Left cardiac atrium (tissue), 4 donors: ENCODE results near the gene TMEM179. TPM values are rescaled to one million over a fixed set of nuclear protein-coding genes. Genes with fewer than 3 reads are reported as not detected.

Experiments
- ATAC-seq, 2 donors: fragments of 200-7000 bp; cut with Tn5 transposase; one replicate each; pipeline ENCODE4 v1.9.1; 2020; ENCODE audit warnings: mild to moderate bottlenecking in 2 of 2, moderate library complexity in 2 of 2
- DNase-seq: peaks from one replicate; pipeline ENCODE4 v3.0.0-alpha.2; 2020
- intact Hi-C, 2 donors: fragments of 100-400 bp; cut with DNase I; formaldehyde crosslinking; loops; one replicate each; pipeline versions ENCODE4 v1.14.1 to v1.15.1; 2022 to 2023
- total RNA-seq, 2 donors: library from RNA; stranded (reverse); fragmentation: NEBNext Ultra II Directional; extraction: Animal tissue kit (Norgen Biotek cat#: 25700); gene quantifications; one replicate each; pipeline ENCODE4 v1.2.1, GENCODE V29; 2021
- donor health status: DM: no; HTN: yes; CAD: no.
- donor health status: DM: no; HTN: yes; CAD: no; lungs with severe emphysema.
- donor health status: DM: yes; HTN: yes; CAD: no.
- donor health status: Dilated cardiomyopathy.

TMEM179 gene
- total RNA-seq, 2 donors from 2014 or later, result 0.24 to 1.0 TPM

GRCh38 chr14:104603711-104604401 is 716 bp downstream of the TMEM179 start:
- DNase-seq (peak; percentile 13), ATAC-seq (peak in 1 of 2 donors; percentile 9)
- intact Hi-C loops, result no loop called here

DNA sequence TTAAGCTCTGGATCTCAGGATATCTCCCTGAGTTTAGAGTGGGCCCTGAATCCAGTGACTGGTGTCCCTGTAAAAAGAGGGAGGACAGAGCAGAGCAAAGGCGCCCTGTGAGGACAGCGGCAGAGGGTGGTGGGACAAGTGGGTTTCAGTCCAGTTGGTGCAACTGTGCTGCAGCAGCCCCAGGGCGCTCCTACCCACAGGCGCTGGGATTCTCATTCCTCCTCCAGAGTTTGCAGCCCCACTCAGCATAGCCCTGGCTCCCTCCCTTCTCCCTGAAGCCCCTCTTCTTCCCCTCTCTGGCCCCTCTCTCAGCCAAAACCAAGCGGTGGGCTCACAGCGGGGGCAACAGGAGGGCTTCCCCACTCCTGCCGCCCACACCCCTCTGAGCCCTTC is 1.6 kb downstream of the TMEM179 start:
- intact Hi-C loops, result no loop called here
- ATAC-seq, result no peak
- DNase-seq, result no peak

DNA sequence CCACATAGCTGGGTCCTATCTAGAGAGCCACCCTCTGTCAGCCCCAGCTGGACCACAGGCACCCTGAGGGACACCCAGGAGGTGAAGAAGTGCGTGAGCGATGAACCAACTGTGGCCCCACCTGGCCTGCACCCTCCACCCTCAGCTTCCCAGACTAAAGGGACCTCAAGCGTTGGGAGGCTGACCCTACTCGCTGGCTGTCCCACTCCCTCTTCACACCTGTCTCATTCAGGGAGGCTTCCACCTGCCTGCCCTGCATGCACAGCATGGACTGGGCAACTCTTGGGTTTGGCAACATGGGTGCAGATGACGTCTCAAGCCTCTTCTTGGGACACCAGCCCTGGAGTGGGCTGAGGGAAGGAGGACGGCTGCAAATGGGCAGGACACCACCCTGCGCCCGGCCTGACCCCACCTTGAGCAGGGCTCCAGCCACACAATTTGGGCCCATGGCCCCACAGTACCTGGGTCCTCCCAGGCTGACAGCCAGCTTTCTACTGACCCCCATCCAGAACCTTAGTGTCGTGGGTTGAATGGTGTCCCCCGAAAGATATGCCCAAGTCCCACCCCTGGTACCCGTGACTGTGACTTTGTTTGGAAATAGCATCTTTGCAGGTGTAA is 2.1 kb downstream of the TMEM179 start:
- DNase-seq, result no peak
- ATAC-seq, result no peak
- intact Hi-C loops, result no loop called here

DNA sequence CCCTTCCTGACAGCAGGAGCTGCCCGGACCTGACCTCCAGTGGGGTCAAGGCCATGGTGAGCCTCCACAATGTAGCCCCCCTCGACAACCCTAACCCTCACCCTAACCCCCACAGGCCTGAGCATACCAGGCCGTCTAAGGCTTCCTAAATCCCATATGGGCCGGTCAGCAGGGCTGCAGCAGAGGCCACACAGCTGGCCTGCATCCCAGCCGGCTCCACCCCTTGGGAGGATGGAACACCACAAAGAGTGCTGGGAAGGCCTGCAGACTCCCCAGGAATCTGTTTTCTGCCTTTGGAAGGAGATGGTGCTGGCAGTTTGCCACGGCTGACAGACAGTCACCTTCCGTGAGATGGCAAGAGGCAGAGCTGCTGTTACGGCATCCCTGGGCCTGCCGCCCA is 2.8 kb downstream of the TMEM179 start:
- intact Hi-C loops, result no loop called here
- DNase-seq (peak; percentile 17), ATAC-seq (no peak)

DNA sequence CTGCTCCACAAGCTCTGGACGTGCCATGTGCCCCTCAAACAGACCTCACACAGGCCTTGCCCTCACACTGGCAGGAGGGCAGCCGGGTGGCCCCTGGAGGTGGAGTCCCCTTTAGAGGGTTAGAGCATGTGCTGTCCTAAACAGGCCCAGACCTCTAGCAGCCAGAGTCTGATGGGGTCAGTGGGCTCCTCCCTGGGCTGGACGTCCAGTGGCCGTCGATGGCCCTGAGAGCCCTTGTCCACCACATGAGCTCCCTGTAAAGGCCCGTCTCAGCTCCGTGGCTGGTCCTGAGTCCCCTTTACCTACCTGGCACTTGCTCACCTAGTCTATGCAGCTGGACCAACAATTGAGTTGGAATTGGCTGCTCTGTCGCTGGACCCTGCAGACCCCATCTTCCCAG is 3.8 kb downstream of the TMEM179 start:
- intact Hi-C loops, result no loop called here
- ATAC-seq (no peak), DNase-seq (no peak)

DNA sequence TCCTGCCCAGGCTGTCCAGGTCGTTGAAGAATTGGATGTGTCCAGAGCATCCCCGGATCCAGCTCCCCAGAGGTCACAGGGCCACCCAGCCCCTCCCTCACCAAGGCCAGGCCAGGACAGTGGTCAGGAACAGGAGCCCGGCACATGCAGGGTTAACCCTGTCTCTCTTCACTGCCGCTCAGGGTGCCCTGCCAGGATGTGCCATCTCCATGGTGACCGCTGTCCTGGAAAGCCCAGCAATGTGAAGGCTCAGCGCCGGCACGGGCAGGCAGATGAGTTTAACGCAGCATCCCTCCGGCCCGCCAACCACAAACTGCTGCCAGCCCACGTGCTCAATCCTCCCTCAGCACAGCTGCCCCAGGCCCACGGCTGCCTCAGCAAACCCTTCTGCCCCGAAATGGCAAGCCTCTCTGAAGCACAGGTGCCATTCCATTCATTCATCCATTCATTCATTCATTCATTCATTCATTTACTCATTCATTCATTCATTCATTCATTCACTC is 4.4 kb downstream of the TMEM179 start:
- peak; percentile 25 for DNase-seq
- intact Hi-C loops, result no loop called here

DNA sequence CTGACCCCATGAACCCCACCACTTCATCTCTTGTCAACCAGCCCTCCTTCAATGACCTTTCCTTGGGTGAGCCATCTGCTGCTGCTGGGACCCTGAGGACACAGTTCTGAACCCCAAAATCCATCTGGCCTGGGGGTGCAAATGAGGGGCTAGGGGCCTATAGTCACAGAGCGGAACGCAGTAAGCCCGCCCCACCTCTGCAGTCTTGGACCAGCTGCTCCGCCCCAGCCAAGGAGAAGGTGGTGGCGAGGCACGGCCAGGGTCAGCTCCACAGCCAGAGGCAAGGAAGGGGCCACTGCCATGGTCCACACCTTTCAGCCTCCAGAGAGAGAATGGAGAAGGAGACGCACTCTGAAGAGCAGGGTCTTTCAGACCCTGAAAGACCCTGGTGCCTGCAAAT is 5.1 kb downstream of the TMEM179 start:
- DNase-seq (no peak), ATAC-seq (no peak)
- intact Hi-C loops, result no loop called here

More for the DNA sequence above, 4.4 kb downstream of the TMEM179 start:
- ATAC-seq, result no peak

GRCh38 chr14:104598910-104599273 is 5.7 kb downstream of the TMEM179 start:
- DNase-seq (peak; percentile 13), ATAC-seq (no peak)
- intact Hi-C loops, result no loop called here

GRCh38 chr14:104598039-104598909 is 6.3 kb downstream of the TMEM179 start:
- DNase-seq (peak; percentile 24), ATAC-seq (no peak)
- intact Hi-C loops, result no loop called here

DNA sequence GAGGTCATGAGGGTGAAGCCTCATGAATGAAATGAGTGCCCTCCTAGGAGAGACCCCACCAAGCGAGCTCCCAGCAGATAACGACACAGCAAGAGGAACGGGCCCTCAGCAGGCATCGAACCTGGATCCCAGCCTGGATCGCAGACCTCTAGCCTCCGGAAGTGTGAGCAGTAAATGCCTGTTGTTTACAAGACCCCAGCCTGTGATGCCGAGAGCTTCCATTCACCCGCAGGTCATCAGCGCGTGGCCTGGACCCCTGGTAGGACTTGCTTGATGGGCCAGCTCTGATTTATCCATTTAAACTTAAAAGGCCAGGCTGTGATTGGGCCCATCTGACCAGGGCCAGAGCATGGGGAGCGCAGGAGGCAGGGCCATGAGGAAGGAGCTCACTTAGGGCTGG is 7.0 kb downstream of the TMEM179 start:
- DNase-seq, result no peak
- no peak for ATAC-seq
- intact Hi-C loops, result no loop called here

DNA sequence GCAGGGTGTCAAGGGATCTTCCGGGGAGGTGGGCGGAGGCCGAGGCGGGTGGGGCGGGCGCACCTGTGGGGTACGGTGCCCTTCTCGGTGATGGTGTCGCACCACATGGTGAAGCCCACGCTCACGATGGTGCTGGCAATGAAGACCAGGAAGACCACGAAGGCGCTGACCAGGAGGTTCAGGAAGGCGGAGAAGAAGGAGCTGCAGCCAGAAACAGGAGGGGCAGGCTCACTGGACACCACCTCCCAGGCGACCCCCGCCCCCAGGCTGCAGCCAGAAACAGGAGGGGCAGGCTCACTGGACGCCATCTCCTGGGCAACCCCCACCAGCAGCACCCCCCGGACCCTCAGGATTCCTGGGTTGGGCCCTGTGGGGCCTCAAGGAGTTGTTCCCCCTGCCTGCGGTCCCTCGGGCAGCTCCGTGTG is 7.6 kb downstream of the TMEM179 start:
- peak; percentile 9 for DNase-seq
- no peak for ATAC-seq
- intact Hi-C loops, result no loop called here

DNA sequence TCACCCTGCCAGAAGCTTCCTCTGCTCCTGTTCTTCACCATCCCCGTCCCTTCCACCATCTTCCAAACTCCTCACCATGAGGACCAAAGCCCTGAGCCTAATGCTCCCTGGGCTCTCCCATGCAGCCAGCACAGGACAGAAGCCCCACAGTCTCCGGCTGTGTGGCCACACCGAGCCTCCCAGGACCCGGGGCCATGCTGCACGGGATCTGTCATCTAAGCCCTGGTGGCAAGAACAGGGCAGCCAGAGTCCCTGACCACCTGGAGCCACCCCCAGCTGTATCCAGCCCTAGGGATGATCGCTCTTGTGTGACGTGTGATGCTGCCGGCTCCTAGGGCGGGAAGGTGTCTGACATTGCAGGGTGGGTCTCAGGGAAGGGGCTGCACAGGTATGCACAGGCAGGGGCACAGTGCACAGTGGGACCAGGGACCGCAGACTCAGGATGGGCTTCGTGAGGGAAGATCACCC is 8.1 kb downstream of the TMEM179 start:
- intact Hi-C loops, result no loop called here
- DNase-seq, result no peak
- no peak for ATAC-seq

GRCh38 chr14:104595911-104596450 is 8.6 kb downstream of the TMEM179 start:
- DNase-seq, result peak; percentile 9

GRCh38 chr14:104595116-104595675 is 9.4 kb downstream of the TMEM179 start:
- intact Hi-C loops, result no loop called here
- DNase-seq (peak; percentile 16), ATAC-seq (no peak)

More at GRCh38 chr14:104595911-104596450, 8.6 kb downstream of the TMEM179 start:
- intact Hi-C loops, result no loop called here
- ATAC-seq, result no peak

- DNase-seq (peak; percentile 9), ATAC-seq (no peak)
- intact Hi-C loops, result no loop called here
These were observed 10.1 kb downstream of the TMEM179 start for GRCh38 chr14:104594310-104595046.

DNA sequence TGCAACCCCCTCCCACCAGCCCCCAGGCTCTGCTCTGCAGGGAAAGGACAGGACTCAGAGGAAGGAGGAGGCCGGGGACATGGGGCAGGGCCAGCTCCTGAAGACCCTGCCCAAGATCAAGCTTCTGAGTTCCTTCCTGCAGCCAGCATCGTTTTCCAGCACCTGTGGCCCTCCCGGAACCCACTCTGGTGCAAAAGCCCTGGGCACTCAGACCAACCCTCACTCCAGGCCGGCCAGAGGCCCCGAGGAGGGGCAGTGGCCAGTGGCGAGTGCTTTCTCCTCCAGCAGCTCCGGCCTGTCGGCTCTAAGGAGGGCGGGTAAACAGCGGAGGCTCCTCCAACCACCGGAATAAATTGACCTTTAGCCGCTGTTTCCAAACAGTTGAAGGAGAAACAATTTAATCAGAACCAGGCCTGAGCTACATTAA is 10.8 kb downstream of the TMEM179 start:
- DNase-seq (no peak), ATAC-seq (no peak)
- intact Hi-C loops, result no loop called here

- DNase-seq, result no peak
- ATAC-seq, result peak in 1 of 2 donors; percentile 18
- intact Hi-C loops, result no loop called here
These were observed 11.3 kb downstream of the TMEM179 start for GRCh38 chr14:104593241-104593701.

- intact Hi-C loops, result no loop called here
- DNase-seq (no peak), ATAC-seq (peak in 1 of 2 donors; percentile 3)
These were observed 11.8 kb downstream of the TMEM179 start for GRCh38 chr14:104592785-104593184.
